IMR-90 (cell line): ENCODE data around the gene PROSER2. TPM values are rescaled to one million over a fixed set of nuclear protein-coding genes. Genes with fewer than 3 reads are reported as not detected.

Experiments used
- ATAC-seq: fragments of 200-7000 bp; cut with Tn5 transposase; 2 replicates; pipeline ENCODE4 v1.9.1; 2020; ENCODE audit warnings: low read depth, mild to moderate bottlenecking, moderate library complexity
- BruUV-seq: library from RNA; stranded (reverse); fragments of 400-500 nt; replicated peaks from 2 replicates; lab custom pipeline; 2021; lab: Mats Ljungman, UMichigan
- CTCF ChIA-PET: fragments of 300-600 bp; formaldehyde crosslinking; extraction: SDS; loops from one replicate; lab custom pipeline; 2021; ENCODE audit warnings: antibody characterized with exemption; lab: Yijun Ruan, JAX
- POLR2A ChIA-PET: fragments of 300-600 bp; sonication (Branson Sonifier 250); formaldehyde crosslinking; loops from one replicate; lab custom pipeline; 2022; ENCODE audit warnings: antibody characterized with exemption; ENCODE audit not compliant: unreplicated experiment; lab: Charles Lee
- DNase-seq: peaks from one replicate; pipeline ENCODE4 v3.0.0; 2013
- H2AFZ ChIP-seq: replicated peaks from 2 replicates; pipeline ENCODE3; 2013; ENCODE audit warnings: low read length, mild to moderate bottlenecking; ENCODE audit not compliant: poor library complexity
- H2AK5ac ChIP-seq: 2 replicates; pipeline ENCODE4 v1.6.1; 2013; ENCODE audit warnings: low read depth, low read length, inconsistent platforms
- H2AK9ac ChIP-seq: replicated peaks from 2 replicates; pipeline ENCODE3; 2013; ENCODE audit warnings: mild to moderate bottlenecking, low read depth, low read length, moderate library complexity; ENCODE audit not compliant: poor library complexity
- H2BK120ac ChIP-seq: 2 replicates; pipeline ENCODE4 v1.6.1; 2013; ENCODE audit warnings: low read depth, low read length, inconsistent platforms
- H2BK15ac ChIP-seq: 3 replicates; pipeline ENCODE4 v1.6.1; 2013; ENCODE audit warnings: low read depth, low read length, inconsistent platforms
- H2BK20ac ChIP-seq: 2 replicates; pipeline ENCODE4 v1.6.1; 2013; ENCODE audit warnings: low read depth, mild to moderate bottlenecking, inconsistent platforms, low read length, moderate library complexity
- H2BK5ac ChIP-seq: 2 replicates; pipeline ENCODE4 v1.6.1; 2013; ENCODE audit warnings: mild to moderate bottlenecking, low read depth, low read length, inconsistent platforms; ENCODE audit not compliant: poor library complexity, severe bottlenecking
- H3K14ac ChIP-seq: replicated peaks from 2 replicates; pipeline ENCODE4 v1.6.1; 2013; ENCODE audit warnings: low read depth, low read length, inconsistent platforms
- H3K18ac ChIP-seq: 2 replicates; pipeline ENCODE4 v1.6.1; 2013; ENCODE audit warnings: low read depth, low read length, control low read depth
- H3K23ac ChIP-seq: 2 replicates; pipeline ENCODE4 v1.6.1; 2013; ENCODE audit warnings: low read depth, low read length, inconsistent platforms
- H3K27ac ChIP-seq: 2 replicates; pipeline ENCODE4 v1.5.1; 2013; ENCODE audit warnings: mild to moderate bottlenecking, control low read depth, low read length; ENCODE audit not compliant: insufficient read depth
- H3K27me3 ChIP-seq: 2 replicates; pipeline ENCODE4 v1.6.1; 2013; ENCODE audit warnings: low read length; ENCODE audit not compliant: control insufficient read depth, insufficient read depth
- H3K36me3 ChIP-seq: 2 replicates; pipeline ENCODE4 v1.6.1; 2013; ENCODE audit warnings: low read length, mixed read lengths; ENCODE audit not compliant: control insufficient read depth, insufficient read depth
- H3K4ac ChIP-seq: 2 replicates; pipeline ENCODE4 v1.6.1; 2013; ENCODE audit warnings: low read depth, low read length, inconsistent platforms
- H3K4me1 ChIP-seq: 2 replicates; pipeline ENCODE4 v1.6.1; 2013; ENCODE audit warnings: low read length, mixed read lengths; ENCODE audit not compliant: control insufficient read depth, insufficient read depth
- H3K4me2 ChIP-seq: 2 replicates; pipeline ENCODE4 v1.6.1; 2013; ENCODE audit warnings: low read depth, mild to moderate bottlenecking, control low read depth, low read length, moderate library complexity
- H3K4me3 ChIP-seq: 2 replicates; pipeline ENCODE4 v1.5.1; 2013; ENCODE audit warnings: low read depth, mild to moderate bottlenecking, control low read depth, low read length, moderate library complexity; ENCODE audit not compliant: insufficient read depth
- H3K56ac ChIP-seq: 2 replicates; pipeline ENCODE4 v1.6.1; 2013; ENCODE audit warnings: low read length, inconsistent platforms; ENCODE audit not compliant: insufficient read depth; ENCODE audit errors: extremely low read depth
- H3K79me1 ChIP-seq, 2 experiments: 2 replicates each; pipeline ENCODE4 v1.6.1; 2013; ENCODE audit warnings: low read length in 2 of 2, inconsistent platforms in 1 of 2, low read depth in 1 of 2
- H3K9ac ChIP-seq: 2 replicates; pipeline ENCODE4 v1.6.1; 2013; ENCODE audit warnings: low read depth, low read length, control low read depth
- H3K9me1 ChIP-seq: 2 replicates; pipeline ENCODE4 v1.6.1; 2013; ENCODE audit warnings: low read length, inconsistent platforms; ENCODE audit not compliant: insufficient read depth
- H3K9me3 ChIP-seq: 2 replicates; pipeline ENCODE4 v1.6.1; 2013; ENCODE audit warnings: low read length; ENCODE audit not compliant: control insufficient read depth, insufficient read depth
- H4K20me1 ChIP-seq: 2 replicates; pipeline ENCODE4 v1.6.1; 2013; ENCODE audit warnings: low read length, inconsistent platforms; ENCODE audit not compliant: insufficient read depth
- H4K5ac ChIP-seq: 2 replicates; pipeline ENCODE4 v1.6.1; 2013; ENCODE audit warnings: mild to moderate bottlenecking, low read depth, low read length, control low read depth
- H4K8ac ChIP-seq, 2 experiments: 2 replicates each; pipeline ENCODE4 v1.6.1; 2013; ENCODE audit warnings: low read depth in 2 of 2, low read length in 2 of 2, control low read depth in 1 of 2, inconsistent platforms in 1 of 2
- H4K91ac ChIP-seq: 2 replicates; pipeline ENCODE4 v1.6.1; 2013; ENCODE audit warnings: low read depth, low read length, inconsistent platforms; ENCODE audit not compliant: insufficient read depth
- FOS ChIP-seq: fragments of 150-350 bp; IDR thresholded peaks from 2 replicates; pipeline ENCODE4 v1.6.1; 2016; ENCODE audit warnings: low read depth, low read length
- MAFK ChIP-seq: IDR thresholded peaks from 2 replicates; pipeline ENCODE4 v1.6.1; 2012; ENCODE audit warnings: low read depth, low read length, improper control_type of control experiment
- MXI1 ChIP-seq: IDR thresholded peaks from 2 replicates; pipeline ENCODE4 v1.6.1; 2012; ENCODE audit warnings: low read depth, mild to moderate bottlenecking, low read length, moderate library complexity, borderline replicate concordance
- NFE2L2 ChIP-seq: fragments of 150-350 bp; IDR thresholded peaks from 2 replicates; pipeline ENCODE4 v1.6.1; 2016; ENCODE audit warnings: low read depth, mild to moderate bottlenecking, low read length
- POLR2A ChIP-seq: IDR thresholded peaks from 2 replicates; pipeline ENCODE4 v1.6.1; 2012; ENCODE audit warnings: mild to moderate bottlenecking, low read depth, low read length
- SMC3 ChIP-seq: fragments of 150-350 bp; IDR thresholded peaks from 2 replicates; pipeline ENCODE4 v1.6.1; 2016; ENCODE audit warnings: low read depth, mild to moderate bottlenecking, antibody characterized with exemption, low read length, moderate library complexity
- USF2 ChIP-seq: fragments of 150-350 bp; IDR thresholded peaks from 2 replicates; pipeline ENCODE4 v1.6.1; 2017; ENCODE audit warnings: mild to moderate bottlenecking, antibody characterized with exemption, low read length, low read depth
- WGBS, 2 experiments: methylation state at CpG; one replicate each; pipeline versions ENCODE4 v1.1.5 to v1.1.7; 2013; ENCODE audit warnings: missing lambda C conversion rate in 2 of 2; ENCODE audit not compliant: insufficient read length in 1 of 2; ENCODE audit errors: extremely low coverage in 2 of 2; 5-methylcytosine and 5-hydroxymethylcytosine counted together
- dilution Hi-C: fragments of 300-500 bp; cut with HindIII; formaldehyde crosslinking; loops from one replicate; pipeline ENCODE4 v1.14.3; 2018; ENCODE audit warnings: low sequenced_read_pairs; ENCODE audit not compliant: unreplicated experiment
- in situ Hi-C: fragments of 300-500 bp; cut with MboI; formaldehyde crosslinking; loops from 3 replicates; pipeline ENCODE4 v1.14.3; 2019; ENCODE audit warnings: low sequenced_read_pairs, inconsistent platforms, mixed read lengths
- intact Hi-C: fragments of 100-400 bp; cut with micrococcal nuclease; formaldehyde crosslinking; loops from 2 replicates; pipeline ENCODE4 v1.10.0; 2022
- polyA plus RNA-seq, 3 experiments: library from polyadenylated mRNA; depleted of rRNA; stranded (reverse); fragments of >200 nt; gene quantifications; 2 replicates each; pipeline ENCODE4 v1.2.3, GENCODE V29; 2012; ENCODE audit warnings: low replicate concordance in 1 of 3
- total RNA-seq: library from RNA; depleted of rRNA; stranded (reverse); fragments of >200 nt; gene quantifications from 2 replicates; pipeline ENCODE4 v1.2.3, GENCODE V29; 2012

Gene PROSER2
- total and polyA plus RNA-seq, 2 of the 4 experiments (the other 2 are of a cell fraction), result 1.4 to 2.0 TPM

GRCh38 chr10:11827006-11827405 lies 3.9 kb downstream of the PROSER2 start:
- Histone ChIP-seq H3K4me2 (no peak overlapping the region), H3K79me1 (peaks cover 5 to 22% of the 10 kb centered on the region in 2 experiments; a peak in 3 of 4 replicates), H2BK5ac (no peak overlapping the region), H4K8ac (no peak overlapping the region), H4K91ac (no peak overlapping the region), H2BK20ac (no peak overlapping the region), H2AFZ (no peak overlapping the region), H3K4me1 (peaks cover 5% of the 10 kb centered on the region), H3K23ac (no peak overlapping the region), H2AK9ac (no peak overlapping the region), H3K36me3 (no peaks in the 10 kb centered on the region), H2BK15ac (no peak overlapping the region), H2AK5ac (no peak overlapping the region), H3K9ac (no peak overlapping the region), H3K56ac (no peak overlapping the region), H3K4me3 (no peak overlapping the region), H3K27ac (no peak overlapping the region), H3K14ac (no peak overlapping the region), H3K9me1 (no peaks in the 10 kb centered on the region), H4K5ac (no peak overlapping the region), H2BK120ac (no peak overlapping the region), H4K20me1 (no peaks in the 10 kb centered on the region), H3K18ac (no peak overlapping the region), H3K9me3 (no peaks in the 10 kb centered on the region), H3K4ac (no peak overlapping the region), H3K27me3 (no peaks in the 10 kb centered on the region; the same call in 1 of the 2 replicates)
- ChIA-PET POLR2A (no interaction called here), CTCF (no interaction called here)
- in situ Hi-C loops, result no loop called here
- ATAC-seq, result no peak
- no peak for DNase-seq
- intact Hi-C loops, result no loop called here
- dilution Hi-C loops, result no loop called here
- no TSS peak for BruUV-seq
- 100% methylated on average over 3 of the region's 10 CpGs; no CpG with 5 or more reads in 1 of the 2 experiments for WGBS, 2 experiments
- TF ChIP-seq MXI1 (no peak), NFE2L2 (no peak), FOS (no peak), MAFK (no peak), POLR2A (no peak), USF2 (no peak), SMC3 (no peak)
